Sigmoid colon (tissue), 7 donors: ENCODE results near the gene EFNA4. TPM values are rescaled to one million over a fixed set of nuclear protein-coding genes. Genes with fewer than 3 reads are reported as not detected.

ENCODE experiments used
- DNase-seq: peaks from one replicate; pipeline ENCODE4 v3.0.0-alpha.2; 2019
- H3K27ac ChIP-seq, 4 donors: fragments of 200-600 bp; sonication (generic); one replicate each; pipeline ENCODE4 v1.5.1; 2016 to 2019; ENCODE audit warnings: mild to moderate bottlenecking in 1 of 4
- H3K27me3 ChIP-seq, 3 donors: fragments of 200-600 bp; sonication (generic); one replicate each; pipeline ENCODE4 v1.5.1; 2019; ENCODE audit warnings: mild to moderate bottlenecking in 1 of 3
- H3K36me3 ChIP-seq, 4 donors: fragments of 200-600 bp; sonication (generic); one replicate each; pipeline ENCODE4 v1.5.1; 2016 to 2019
- H3K4me1 ChIP-seq, 4 donors: fragments of 200-600 bp; sonication (generic); one replicate each; pipeline ENCODE4 v1.5.1; 2017 to 2019
- H3K4me3 ChIP-seq, 4 donors: fragments of 200-600 bp; sonication (generic); one replicate each; pipeline ENCODE4 v1.5.1; 2017 to 2019; ENCODE audit warnings: mild to moderate bottlenecking in 2 of 4, moderate library complexity in 1 of 4
- H3K9me3 ChIP-seq, 4 donors: fragments of 200-600 bp in 3 of 4; sonication (generic) in 3 of 4; one replicate each; pipeline versions ENCODE4 v1.5.1 to v1.6.1; 2013 to 2019
- EP300 ChIP-seq, 4 donors: sonication (generic); formaldehyde crosslinking; IDR thresholded peaks; one replicate each; pipeline ENCODE4 v1.6.1; 2017; ENCODE audit warnings: antibody characterized with exemption in 4 of 4
- POLR2A ChIP-seq, 2 donors: fragments of 450-650 bp; IDR thresholded peaks; one replicate each; pipeline ENCODE4 v1.6.1; 2016; ENCODE audit warnings: antibody characterized with exemption in 2 of 2, mild to moderate bottlenecking in 2 of 2, moderate library complexity in 2 of 2
- POLR2AphosphoS5 ChIP-seq, 4 donors: sonication (generic); formaldehyde crosslinking; IDR thresholded peaks; one replicate each; pipeline ENCODE4 v1.6.1; 2017; ENCODE audit warnings: antibody characterized with exemption in 4 of 4
- WGBS, 2 donors: extraction: QIAGEN DNeasy Blood & Tissue Kit; methylation state at CpG; one replicate each; pipeline ENCODE4 v1.1.7; 2013; 5-methylcytosine and 5-hydroxymethylcytosine counted together
- intact Hi-C: fragments of 100-400 bp; cut with DNase I; formaldehyde crosslinking; loops from one replicate; pipeline ENCODE4 v1.15.1; 2023
- polyA plus RNA-seq, 3 donors: library from polyadenylated mRNA; stranded (reverse); fragments of 200-250 nt; gene quantifications; one replicate each; pipeline ENCODE4 v1.2.3, GENCODE V29; 2013
- total RNA-seq, 4 donors: library from RNA; depleted of rRNA; stranded (reverse); fragments of >200 nt; gene quantifications; one replicate each; pipeline ENCODE4 v1.1.0, GENCODE V29; 2016
- TF ChIP-seq, protein P1 (sequence below), 4 experiments: fragments of 450-650 bp in 3 of 4; fragments of 200-600 bp in 1 of 4; IDR thresholded peaks; one replicate each; pipeline ENCODE4 v1.5.1; 2016 to 2019; ENCODE audit warnings: antibody characterized with exemption in 4 of 4, mild to moderate bottlenecking in 3 of 4, moderate library complexity in 2 of 4
- donor health status: healthy with polysubstance abuse.
- donor health status: Bipolar disorder and iron deficiency.
- donor health status: healthy.

EFNA4 gene
- total and polyA plus RNA-seq, 7 donors: 1.6 to 22.2 (median 5.0) TPM

DNA sequence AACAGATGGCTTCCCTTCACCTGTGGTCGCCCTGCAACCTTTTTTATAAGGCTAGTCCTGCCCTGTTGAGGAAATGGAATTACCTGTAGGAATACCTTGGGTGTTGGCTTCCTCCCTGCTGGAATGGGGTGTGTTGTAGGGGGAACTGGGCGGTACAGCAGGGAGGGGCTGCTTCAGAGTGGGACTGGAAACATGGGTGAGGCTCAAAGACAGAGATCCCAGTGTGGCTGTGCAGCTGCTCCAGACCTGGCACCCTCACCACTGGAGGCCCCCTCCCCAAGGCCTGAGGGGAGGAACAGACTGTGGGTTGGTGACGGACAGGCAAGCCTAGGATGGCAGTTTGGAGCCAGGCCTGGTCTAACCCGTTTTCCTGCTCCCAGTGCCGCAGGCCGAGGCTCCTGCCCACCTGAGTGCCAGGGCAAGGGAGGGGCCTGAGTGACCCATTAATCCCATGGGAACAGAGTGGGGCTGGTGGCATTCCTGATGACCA, 19.6 kb downstream of the EFNA4 start:
- H3K9me3 ChIP-seq: no peaks in the 10 kb centered on the region
- H3K27me3 ChIP-seq: peaks cover 45 to 58% (median 56%) of the 10 kb centered on the region in 3 donors
- WGBS, 2 donors: 16 to 57% methylated on average over 6 of the region's 6 CpGs
- no peak overlapping the region for H3K4me3 ChIP-seq
- intact Hi-C loops: no loop called here
- peaks cover 0 to 63% (median 62%) of the 10 kb centered on the region in 4 donors for H3K4me1 ChIP-seq
- no peaks in the 10 kb centered on the region for H3K36me3 ChIP-seq
- no peak overlapping the region for H3K27ac ChIP-seq
- TF ChIP-seq POLR2A (IDR thresholded peaks at IDR 0.05): peak in 1 of 2 donors; percentile 23
- TF ChIP-seq, protein P1, sequence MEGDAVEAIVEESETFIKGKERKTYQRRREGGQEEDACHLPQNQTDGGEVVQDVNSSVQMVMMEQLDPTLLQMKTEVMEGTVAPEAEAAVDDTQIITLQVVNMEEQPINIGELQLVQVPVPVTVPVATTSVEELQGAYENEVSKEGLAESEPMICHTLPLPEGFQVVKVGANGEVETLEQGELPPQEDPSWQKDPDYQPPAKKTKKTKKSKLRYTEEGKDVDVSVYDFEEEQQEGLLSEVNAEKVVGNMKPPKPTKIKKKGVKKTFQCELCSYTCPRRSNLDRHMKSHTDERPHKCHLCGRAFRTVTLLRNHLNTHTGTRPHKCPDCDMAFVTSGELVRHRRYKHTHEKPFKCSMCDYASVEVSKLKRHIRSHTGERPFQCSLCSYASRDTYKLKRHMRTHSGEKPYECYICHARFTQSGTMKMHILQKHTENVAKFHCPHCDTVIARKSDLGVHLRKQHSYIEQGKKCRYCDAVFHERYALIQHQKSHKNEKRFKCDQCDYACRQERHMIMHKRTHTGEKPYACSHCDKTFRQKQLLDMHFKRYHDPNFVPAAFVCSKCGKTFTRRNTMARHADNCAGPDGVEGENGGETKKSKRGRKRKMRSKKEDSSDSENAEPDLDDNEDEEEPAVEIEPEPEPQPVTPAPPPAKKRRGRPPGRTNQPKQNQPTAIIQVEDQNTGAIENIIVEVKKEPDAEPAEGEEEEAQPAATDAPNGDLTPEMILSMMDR (IDR thresholded peaks at IDR 0.05): no peak
- DNase-seq: no peak

DNA sequence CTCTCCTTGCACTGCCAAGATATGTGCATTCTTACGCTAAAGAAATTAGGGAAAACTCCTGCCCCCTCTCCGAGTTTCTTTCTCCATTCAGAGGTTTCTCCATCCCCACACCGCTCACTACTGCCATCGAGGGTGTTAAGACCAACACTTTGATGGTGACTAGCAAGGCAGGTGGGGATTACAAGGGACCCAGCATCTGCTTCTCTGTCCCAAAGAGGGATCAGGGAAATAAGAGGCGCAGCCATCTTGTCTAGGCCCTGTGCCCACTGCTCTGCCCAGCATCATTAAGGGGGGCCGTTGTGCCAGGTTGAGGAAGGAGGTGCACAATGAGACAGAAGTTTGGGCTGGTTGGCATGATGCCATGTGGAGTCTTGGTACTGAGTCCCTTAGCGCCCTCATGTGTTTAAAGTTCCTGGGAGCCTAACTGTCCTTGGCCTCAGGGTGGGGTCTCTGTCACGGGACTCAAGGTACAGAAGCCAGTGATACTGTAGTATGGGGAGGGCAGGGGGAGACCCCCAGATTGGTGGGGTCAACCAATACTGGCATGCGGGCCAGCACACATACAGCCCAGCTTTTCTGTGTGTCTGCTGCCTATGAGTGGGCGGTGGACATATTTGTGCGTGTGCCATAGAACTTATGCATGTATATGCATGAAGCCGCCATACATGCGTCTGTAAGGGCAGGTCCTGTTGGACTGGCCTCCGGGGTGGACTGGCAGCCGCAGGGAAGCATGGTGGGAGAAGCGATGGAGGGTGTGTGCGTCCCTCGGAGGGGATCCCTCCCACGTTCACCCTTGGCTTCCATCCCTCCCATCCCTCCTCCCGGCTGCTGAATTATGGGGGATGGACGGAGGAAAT, 20.6 kb downstream of the EFNA4 start:
- peak overlapping the region in 3 of 4 donors; percentile 65 to 73 (median 71) for H3K4me3 ChIP-seq
- no peaks in the 10 kb centered on the region for H3K36me3 ChIP-seq
- 10 to 27% methylated on average over 21 of the region's 21 CpGs for WGBS, 2 donors
- intact Hi-C loops: loop anchor here (1.0 to 2.0 kb wide), 2 partner anchors 21 to 33 kb away; partner anchors contain the start of genes ADAM15 and EFNA4
- DNase-seq: no peak
- H3K27ac ChIP-seq: peak overlapping the region in 2 of 4 donors; percentile 91 to 94
- TF ChIP-seq, protein P1 (IDR thresholded peaks at IDR 0.05): no peak
- TF ChIP-seq POLR2A (IDR thresholded peaks at IDR 0.05) (no peak), EP300 (IDR thresholded peaks at IDR 0.05) (no peak), POLR2AphosphoS5 (IDR thresholded peaks at IDR 0.05) (no peak)
- H3K27me3 ChIP-seq: peaks cover 45 to 54% (median 53%) of the 10 kb centered on the region in 3 donors
- H3K9me3 ChIP-seq: no peaks in the 10 kb centered on the region
- peaks cover 0 to 57% (median 55%) of the 10 kb centered on the region in 4 donors for H3K4me1 ChIP-seq

DNA sequence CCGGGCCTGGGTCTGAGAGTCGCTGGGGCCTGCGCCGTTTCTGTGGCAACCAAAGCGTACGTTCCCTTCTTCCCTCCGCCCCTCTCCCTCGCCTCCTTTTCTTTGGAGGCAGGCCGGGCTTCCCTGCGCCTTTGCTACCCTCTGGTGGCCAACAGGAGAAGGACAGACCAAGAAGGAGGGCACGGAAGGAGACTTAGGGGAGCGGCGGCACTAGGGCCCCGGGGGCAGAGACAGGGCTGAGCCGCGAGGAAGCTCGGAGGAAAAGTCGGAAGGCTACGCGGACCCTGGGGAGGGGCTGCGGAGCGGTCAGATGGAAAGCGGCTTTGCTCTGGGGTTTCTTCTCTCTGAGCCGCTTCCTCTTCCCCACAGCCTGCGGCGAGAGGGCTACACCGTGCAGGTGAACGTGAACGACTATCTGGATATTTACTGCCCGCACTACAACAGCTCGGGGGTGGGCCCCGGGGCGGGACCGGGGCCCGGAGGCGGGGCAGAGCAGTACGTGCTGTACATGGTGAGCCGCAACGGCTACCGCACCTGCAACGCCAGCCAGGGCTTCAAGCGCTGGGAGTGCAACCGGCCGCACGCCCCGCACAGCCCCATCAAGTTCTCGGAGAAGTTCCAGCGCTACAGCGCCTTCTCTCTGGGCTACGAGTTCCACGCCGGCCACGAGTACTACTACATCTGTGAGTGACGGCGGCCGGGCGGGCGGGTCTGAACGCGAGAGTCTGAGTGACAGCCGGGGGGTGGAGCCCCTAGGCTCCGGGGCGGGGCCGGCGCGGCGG, 21.4 kb downstream of the EFNA4 start:
- Histone ChIP-seq H3K4me3 (peak overlapping the region; percentile 44 to 73 (median 68)), H3K27ac (peak overlapping the region; percentile 86 to 94 (median 89)), H3K4me1 (peaks cover 0 to 48% (median 46%) of the 10 kb centered on the region in 4 donors), H3K27me3 (peaks cover 38 to 46% (median 45%) of the 10 kb centered on the region in 3 donors), H3K36me3 (no peaks in the 10 kb centered on the region), H3K9me3 (no peaks in the 10 kb centered on the region)
- 1% methylated on average over 67 of the region's 67 CpGs for WGBS, 2 donors
- DNase-seq: peak; percentile 96
- intact Hi-C loops: loop anchor here (1.0 to 2.0 kb wide), 2 partner anchors 22 to 34 kb away; partner anchors contain the start of genes ADAM15 and EFNA4
- TF ChIP-seq, protein P1 (IDR thresholded peaks at IDR 0.05): peak; percentile 92 to 99 (median 96)
- TF ChIP-seq POLR2AphosphoS5 (IDR thresholded peaks at IDR 0.05) (peak; percentile 11 to 65 (median 48)), POLR2A (IDR thresholded peaks at IDR 0.05) (peak in 1 of 2 donors; percentile 42), EP300 (IDR thresholded peaks at IDR 0.05) (peak in 1 of 4 donors; percentile 27)

DNA sequence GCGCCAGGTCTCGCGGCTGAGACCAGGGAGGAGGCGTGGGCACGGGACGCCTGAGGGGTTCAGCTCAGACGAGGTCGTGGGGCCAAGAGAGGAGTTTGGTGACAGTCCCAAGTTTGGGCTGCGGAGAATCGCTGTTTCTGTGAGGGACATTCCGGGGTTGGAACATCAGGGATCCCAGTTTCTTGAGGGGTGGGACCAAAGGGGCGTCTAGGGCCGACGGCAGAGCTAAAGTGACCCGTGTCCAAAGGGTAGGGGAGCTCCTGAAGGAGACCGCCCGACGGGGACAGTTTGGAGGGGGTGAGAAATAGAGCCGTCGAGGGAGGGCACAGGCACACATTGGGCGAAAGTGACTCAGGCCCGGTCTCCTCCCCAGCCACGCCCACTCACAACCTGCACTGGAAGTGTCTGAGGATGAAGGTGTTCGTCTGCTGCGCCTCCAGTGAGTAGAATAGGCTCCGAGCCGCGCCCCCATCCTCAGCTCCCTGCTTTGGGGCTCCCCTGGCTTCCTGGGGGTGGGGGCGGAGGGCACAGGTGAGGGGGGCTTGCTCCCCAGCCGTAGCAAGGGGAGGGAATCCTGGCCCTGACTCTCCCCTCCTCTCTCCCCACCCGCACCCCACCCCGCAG, 22.1 kb downstream of the EFNA4 start:
- peak; percentile 85 for DNase-seq
- Histone ChIP-seq H3K36me3 (no peaks in the 10 kb centered on the region), H3K4me1 (peaks cover 0 to 41% (median 39%) of the 10 kb centered on the region in 4 donors), H3K27me3 (peaks cover 31 to 39% (median 38%) of the 10 kb centered on the region in 3 donors), H3K4me3 (peak overlapping the region; percentile 44 to 73 (median 68)), H3K27ac (peak overlapping the region; percentile 86 to 94 (median 89)), H3K9me3 (no peaks in the 10 kb centered on the region)
- intact Hi-C loops: loop anchor here (2.0 kb wide), 1 partner anchor 35 kb away; the partner anchor contains the start of gene ADAM15
- 2 to 4% methylated on average over 32 of the region's 32 CpGs for WGBS, 2 donors
- no peak for TF ChIP-seq EP300 (IDR thresholded peaks at IDR 0.05)
- TF ChIP-seq, protein P1 (IDR thresholded peaks at IDR 0.05): no peak
